Activated T-helper 2 cell treated with anti-CD3 and anti-CD28 coated beads, Interferon-gamma antibody, Interleukin-2, Interleukin-4, amounts not matched to agents 10 μg/mL and 5 μg/mL and 100 μg/mL, durations not matched to agents 14 hours and 24 hours and 36 hours (primary cell): ENCODE results near the gene STAC2. TPM values are rescaled to one million over a fixed set of nuclear protein-coding genes. Genes with fewer than 3 reads are reported as not detected.
A peak's percentile ranks its signal among the peaks of the same experiment; 100 is the strongest.
"Not testable (repeated sequence)": the region's sequence is repeated elsewhere in the genome, so short reads cannot be mapped to it uniquely, and the experiment has no call there.

Source experiments
- DNase-seq: peaks from one replicate; pipeline ENCODE4 v3.0.0; 2021; ENCODE audit warnings: low spot score
- H3K27ac Mint-ChIP-seq: one replicate; pipeline ENCODE4 v1.8.0; 2021; ENCODE audit warnings: mixed read lengths
- H3K27me3 Mint-ChIP-seq: one replicate; pipeline ENCODE4 v1.8.0; 2021; ENCODE audit warnings: low read depth, mixed read lengths
- H3K36me3 Mint-ChIP-seq: one replicate; pipeline ENCODE4 v1.8.0; 2021; ENCODE audit warnings: low read depth, mixed read lengths
- H3K4me1 Mint-ChIP-seq: one replicate; pipeline ENCODE4 v1.8.0; 2021; ENCODE audit warnings: low read depth, mixed read lengths
- H3K4me3 Mint-ChIP-seq: one replicate; pipeline ENCODE4 v1.8.0; 2021; ENCODE audit warnings: low read depth, mild to moderate bottlenecking, moderate library complexity, mixed read lengths
- H3K9me3 Mint-ChIP-seq: one replicate; pipeline ENCODE4 v1.8.0; 2021; ENCODE audit warnings: mixed read lengths
- intact Hi-C: fragments of 100-400 bp; cut with micrococcal nuclease; formaldehyde crosslinking; loops from one replicate; pipeline ENCODE4 v1.15.1; 2023
- total RNA-seq: library from RNA; stranded (reverse); gene quantifications from 2 replicates; pipeline ENCODE4 v1.2.3, GENCODE V29; 2022

Gene STAC2
- total RNA-seq, 1 donor from 2014 or later: not detected

- Mint-ChIP-seq H3K4me3 (no peak overlapping the region), H3K27me3 (peaks cover 29% of the 10 kb centered on the region), H3K36me3 (no peaks in the 10 kb centered on the region), H3K9me3 (peaks cover 3% of the 10 kb centered on the region), H3K4me1 (peaks cover 16% of the 10 kb centered on the region), H3K27ac (no peak overlapping the region)
- no peak for DNase-seq
- intact Hi-C loops: loop anchor here (10.0 kb wide), 1 partner anchor 66 kb away; no protein-coding TSS in a partner anchor
These were observed 56.6 kb downstream of the STAC2 start for GRCh38 chr17:39169101-39169500.

DNA sequence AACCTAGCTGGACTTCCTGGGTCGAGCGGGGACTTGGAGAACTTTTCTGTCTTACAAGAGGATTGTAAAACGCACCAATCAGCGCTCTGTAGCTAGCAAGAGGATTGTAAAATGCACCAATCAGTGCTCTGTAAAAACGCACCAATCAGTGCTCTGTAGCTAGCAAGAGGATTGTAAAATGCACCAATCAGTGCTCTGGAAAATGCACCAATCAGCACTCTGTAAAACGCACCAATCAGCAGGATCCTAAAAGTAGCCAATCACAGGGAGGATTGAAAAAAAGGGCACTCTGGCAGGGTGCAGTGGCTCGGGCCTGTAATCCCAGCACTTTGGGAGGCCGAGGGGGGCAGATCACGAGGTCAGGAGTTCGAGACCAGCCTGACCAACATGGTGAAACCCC lies 57.2 kb downstream of the STAC2 start:
- H3K27ac Mint-ChIP-seq, DNase-seq, H3K9me3 Mint-ChIP-seq, H3K36me3 Mint-ChIP-seq, H3K4me3 Mint-ChIP-seq: not testable (repeated sequence)
- Mint-ChIP-seq H3K4me1 (peaks cover 16% of the 10 kb centered on the region), H3K27me3 (peaks cover 29% of the 10 kb centered on the region)
- intact Hi-C loops: loop anchor here (10.0 kb wide), 1 partner anchor 66 kb away; no protein-coding TSS in a partner anchor

GRCh38 chr17:39167476-39167875 lies 58.3 kb downstream of the STAC2 start:
- Mint-ChIP-seq H3K9me3 (peaks cover 3% of the 10 kb centered on the region), H3K36me3 (no peaks in the 10 kb centered on the region), H3K4me3 (no peak overlapping the region), H3K27ac (no peak overlapping the region), H3K4me1 (peaks cover 16% of the 10 kb centered on the region), H3K27me3 (peaks cover 29% of the 10 kb centered on the region)
- no peak for DNase-seq
- intact Hi-C loops: loop anchor here (10.0 kb wide), 1 partner anchor 67 kb away; no protein-coding TSS in a partner anchor

GRCh38 chr17:39166437-39167335 lies 59.1 kb downstream of the STAC2 start:
- peaks cover 3% of the 10 kb centered on the region for H3K9me3 Mint-ChIP-seq
- H3K27ac Mint-ChIP-seq: no peak overlapping the region
- no peak for DNase-seq
- H3K36me3 Mint-ChIP-seq: no peaks in the 10 kb centered on the region
- intact Hi-C loops: loop anchor here (10.0 kb wide), 1 partner anchor 68 kb away; no protein-coding TSS in a partner anchor
- H3K27me3 Mint-ChIP-seq: peaks cover 30% of the 10 kb centered on the region
- no peak overlapping the region for H3K4me3 Mint-ChIP-seq
- peaks cover 14% of the 10 kb centered on the region for H3K4me1 Mint-ChIP-seq

GRCh38 chr17:39165841-39166349 lies 59.9 kb downstream of the STAC2 start, which contains the start of gene ARL5C:
ARL5C (minus strand) TSS chr17:39166161; CDS start chr17:39165760, 401 bp downstream.
- intact Hi-C loops: loop anchor here (10.0 kb wide), 1 partner anchor 69 kb away; no protein-coding TSS in a partner anchor
- Mint-ChIP-seq H3K4me1 (peaks cover 14% of the 10 kb centered on the region), H3K4me3 (peak within 1 kb of the TSS; percentile 86), H3K27ac (no peak within 1 kb of the TSS), H3K9me3 (peaks cover 3% of the 10 kb centered on the region), H3K27me3 (peaks cover 30% of the 10 kb centered on the region), H3K36me3 (no peaks in the 10 kb centered on the region)
- DNase-seq: no peak

GRCh38 chr17:39165178-39165840 lies 60.4 kb downstream of the STAC2 start:
- Mint-ChIP-seq H3K36me3 (no peaks in the 10 kb centered on the region), H3K9me3 (peaks cover 3% of the 10 kb centered on the region), H3K27ac (no peak overlapping the region)

DNA sequence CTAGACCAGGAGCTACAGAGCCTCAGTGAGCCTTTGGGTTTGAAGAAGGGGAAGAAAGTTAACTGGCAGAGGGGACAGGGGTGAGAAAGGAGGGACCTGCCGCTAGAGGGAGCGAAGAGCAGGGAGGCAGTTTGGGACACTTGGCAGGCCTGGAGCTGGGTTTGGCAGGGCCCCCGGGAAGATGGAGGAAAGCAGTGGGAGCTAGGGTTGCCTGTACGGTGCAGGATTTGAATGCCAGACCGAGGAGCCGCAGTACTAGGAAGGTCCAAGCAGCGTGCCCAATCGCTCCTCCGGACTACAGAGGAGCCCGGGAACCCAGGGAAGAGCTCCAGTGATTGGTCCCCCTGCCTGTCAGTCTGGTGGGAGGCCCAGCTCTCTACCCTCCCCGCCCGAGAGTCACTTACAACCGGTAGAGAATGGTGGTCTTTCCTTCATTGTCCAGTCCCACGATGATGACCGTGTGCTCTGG lies 61.0 kb downstream of the STAC2 start:
- peaks cover 3% of the 10 kb centered on the region for H3K9me3 Mint-ChIP-seq
- peak overlapping the region; percentile 13 for H3K27ac Mint-ChIP-seq
- peak overlapping the region; percentile 86 for H3K4me3 Mint-ChIP-seq
- H3K36me3 Mint-ChIP-seq: no peaks in the 10 kb centered on the region
- peaks cover 30% of the 10 kb centered on the region for H3K27me3 Mint-ChIP-seq
- intact Hi-C loops: loop anchor here (10.0 kb wide), 1 partner anchor 70 kb away; no protein-coding TSS in a partner anchor
- DNase-seq: peak; percentile 68
- H3K4me1 Mint-ChIP-seq: peaks cover 14% of the 10 kb centered on the region

More at GRCh38 chr17:39165178-39165840, 60.4 kb downstream of the STAC2 start:
- Mint-ChIP-seq H3K4me1 (peaks cover 14% of the 10 kb centered on the region), H3K27me3 (peaks cover 30% of the 10 kb centered on the region), H3K4me3 (peak overlapping the region; percentile 86)
- intact Hi-C loops: loop anchor here (10.0 kb wide), 1 partner anchor 69 kb away; no protein-coding TSS in a partner anchor
- no peak for DNase-seq

DNA sequence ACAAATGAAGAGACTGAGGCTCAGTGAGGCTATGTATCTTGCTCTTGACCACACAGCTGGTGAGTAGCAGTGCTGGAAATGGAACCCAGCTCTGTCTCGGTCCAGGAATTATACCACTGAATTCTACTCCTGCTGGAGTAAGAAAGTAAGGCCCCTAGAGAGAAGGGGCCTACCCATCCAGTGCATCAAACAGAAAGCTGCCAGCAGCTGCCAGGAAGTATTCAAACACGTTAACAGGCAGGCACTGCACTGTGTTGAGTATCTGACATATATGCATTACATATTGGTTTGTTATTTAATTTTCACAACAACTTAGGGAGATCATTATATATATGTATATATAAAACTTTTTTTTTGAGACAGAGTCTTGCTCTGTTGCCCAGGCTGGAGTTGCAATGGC lies 63.8 kb downstream of the STAC2 start:
- intact Hi-C loops: loop anchor here (10.0 kb wide), 1 partner anchor 73 kb away; no protein-coding TSS in a partner anchor

More for the DNA sequence above, 63.8 kb downstream of the STAC2 start:
- H3K4me3 Mint-ChIP-seq: no peak overlapping the region
- H3K27me3 Mint-ChIP-seq: peaks cover 26% of the 10 kb centered on the region
- no peak overlapping the region for H3K27ac Mint-ChIP-seq
- no peaks in the 10 kb centered on the region for H3K9me3 Mint-ChIP-seq
- no peak for DNase-seq
- no peaks in the 10 kb centered on the region for H3K36me3 Mint-ChIP-seq
- peaks cover 8% of the 10 kb centered on the region for H3K4me1 Mint-ChIP-seq

Other genes with a start within 250 kb of the STAC2 start
- 0.46 and 1.0 TPM in 2 replicates for gene PLXDC1, start 74.3 kb downstream of the STAC2 start, total RNA-seq
- gene ARL5C, start 59.8 kb downstream of the STAC2 start, total RNA-seq: 0.07 TPM in 1 of 2 replicates, not detected in the other
- 21.1 and 24.1 TPM in 2 replicates for gene CACNB1, start 28.3 kb downstream of the STAC2 start, total RNA-seq
- gene RPL19, start 25.7 kb downstream of the STAC2 start, total RNA-seq: 2,315 and 2,339 TPM in 2 replicates
- 18.1 and 18.8 TPM in 2 replicates for gene FBXL20, start 175.7 kb upstream of the STAC2 start, total RNA-seq
- 63.7 and 64.1 TPM in 2 replicates for gene MED1, start 225.3 kb upstream of the STAC2 start, total RNA-seq
- gene CDK12, start 235.5 kb upstream of the STAC2 start, total RNA-seq: 83.9 TPM in 2 replicates